NCI-H345 (cell line): ENCODE measurements around the gene LRRTM4.
A peak's percentile ranks its signal among the peaks of the same experiment; 100 is the strongest.
"Not testable (repeated sequence)": the region's sequence is repeated elsewhere in the genome, so short reads cannot be mapped to it uniquely, and the experiment has no call there.

Experiments
- DNase-seq: peaks from one replicate; lab custom pipeline; 2025; lab: John Stamatoyannopoulos, UW

Gene LRRTM4

GRCh38 chr2:77081597-77081996 is 440.6 kb downstream of the LRRTM4 start:
- DNase-seq = no peak

GRCh38 chr2:77064324-77064723 is 457.9 kb downstream of the LRRTM4 start:
- no peak for DNase-seq

- no peak for DNase-seq
Measured at GRCh38 chr2:77054938-77055337, 467.2 kb downstream of the LRRTM4 start.

GRCh38 chr2:77046339-77046738 is 475.8 kb downstream of the LRRTM4 start:
- DNase-seq = no peak

GRCh38 chr2:77045456-77045855 is 476.7 kb downstream of the LRRTM4 start:
- not testable (repeated sequence) for DNase-seq

- DNase-seq = no peak
Measured at GRCh38 chr2:77034445-77034844, 487.7 kb downstream of the LRRTM4 start.

- not testable (repeated sequence) for DNase-seq
Measured at GRCh38 chr2:77029237-77029636, 492.9 kb downstream of the LRRTM4 start.

GRCh38 chr2:77028032-77028600 is 494.1 kb downstream of the LRRTM4 start:
- DNase-seq = no peak

GRCh38 chr2:77025714-77026113 is 496.5 kb downstream of the LRRTM4 start:
- DNase-seq = no peak

GRCh38 chr2:77021161-77021560 is 501.0 kb downstream of the LRRTM4 start:
- DNase-seq = no peak

- DNase-seq = peak; percentile 46
Measured at GRCh38 chr2:77018219-77018618, 504.0 kb downstream of the LRRTM4 start.

GRCh38 chr2:77017355-77017745 is 504.8 kb downstream of the LRRTM4 start:
- DNase-seq = no peak

GRCh38 chr2:77016443-77017354 is 505.5 kb downstream of the LRRTM4 start:
- DNase-seq = peak; percentile 62

GRCh38 chr2:77013953-77014352 is 508.2 kb downstream of the LRRTM4 start:
- no peak for DNase-seq

- DNase-seq = no peak
Measured at GRCh38 chr2:77013457-77013856, 508.7 kb downstream of the LRRTM4 start.

GRCh38 chr2:77009307-77009706 is 512.9 kb downstream of the LRRTM4 start:
- DNase-seq = peak; percentile 58

GRCh38 chr2:77008853-77009252 is 513.3 kb downstream of the LRRTM4 start:
- peak; percentile 76 for DNase-seq

GRCh38 chr2:77007686-77008085 is 514.5 kb downstream of the LRRTM4 start:
- DNase-seq = peak; percentile 87

- no peak for DNase-seq
Measured at GRCh38 chr2:77005522-77005921, 516.7 kb downstream of the LRRTM4 start.

- DNase-seq = no peak
Measured at GRCh38 chr2:77001895-77002294, 520.3 kb downstream of the LRRTM4 start.

GRCh38 chr2:76998704-76999103 is 523.5 kb downstream of the LRRTM4 start:
- DNase-seq = no peak

- DNase-seq = no peak
Measured at GRCh38 chr2:76998152-76998551, 524.0 kb downstream of the LRRTM4 start.

GRCh38 chr2:76997296-76997695 is 524.9 kb downstream of the LRRTM4 start:
- no peak for DNase-seq
